HEK293 (cell line): ENCODE measurements around the gene PROB1.

Source experiments
- MYNN ChIP-seq: fragments of 450-650 bp; formaldehyde crosslinking; IDR thresholded peaks from 2 replicates; pipeline ENCODE4 v1.5.1; 2016; ENCODE audit warnings: missing biosample characterization, missing genetic modification characterization, borderline replicate concordance
- ZIC2 ChIP-seq: fragments of 450-650 bp; formaldehyde crosslinking; IDR thresholded peaks from 2 replicates; pipeline ENCODE4 v1.5.1; 2016; ENCODE audit warnings: missing biosample characterization, missing genetic modification characterization
- ZNF175 ChIP-seq: fragments of 450-650 bp; formaldehyde crosslinking; IDR thresholded peaks from 2 replicates; pipeline ENCODE4 v1.5.1; 2016; ENCODE audit warnings: missing biosample characterization, missing genetic modification characterization
- ZNF311 ChIP-seq: fragments of 450-650 bp; formaldehyde crosslinking; IDR thresholded peaks from 2 replicates; pipeline ENCODE4 v1.5.1; 2017; ENCODE audit warnings: missing biosample characterization, missing genetic modification characterization, borderline replicate concordance
- ZNF558 ChIP-seq: fragments of 450-650 bp; formaldehyde crosslinking; IDR thresholded peaks from 2 replicates; pipeline ENCODE4 v1.5.1; 2016; ENCODE audit warnings: missing biosample characterization, missing genetic modification characterization
- ZNF664 ChIP-seq: fragments of 450-650 bp; formaldehyde crosslinking; IDR thresholded peaks from 2 replicates; pipeline ENCODE4 v1.5.1; 2016; ENCODE audit warnings: missing biosample characterization, missing genetic modification characterization
- TF ChIP-seq, protein P1 (sequence below): fragments of 450-650 bp; formaldehyde crosslinking; IDR thresholded peaks from 2 replicates; pipeline ENCODE4 v1.5.1; 2016; ENCODE audit warnings: missing biosample characterization, missing genetic modification characterization

DNA sequence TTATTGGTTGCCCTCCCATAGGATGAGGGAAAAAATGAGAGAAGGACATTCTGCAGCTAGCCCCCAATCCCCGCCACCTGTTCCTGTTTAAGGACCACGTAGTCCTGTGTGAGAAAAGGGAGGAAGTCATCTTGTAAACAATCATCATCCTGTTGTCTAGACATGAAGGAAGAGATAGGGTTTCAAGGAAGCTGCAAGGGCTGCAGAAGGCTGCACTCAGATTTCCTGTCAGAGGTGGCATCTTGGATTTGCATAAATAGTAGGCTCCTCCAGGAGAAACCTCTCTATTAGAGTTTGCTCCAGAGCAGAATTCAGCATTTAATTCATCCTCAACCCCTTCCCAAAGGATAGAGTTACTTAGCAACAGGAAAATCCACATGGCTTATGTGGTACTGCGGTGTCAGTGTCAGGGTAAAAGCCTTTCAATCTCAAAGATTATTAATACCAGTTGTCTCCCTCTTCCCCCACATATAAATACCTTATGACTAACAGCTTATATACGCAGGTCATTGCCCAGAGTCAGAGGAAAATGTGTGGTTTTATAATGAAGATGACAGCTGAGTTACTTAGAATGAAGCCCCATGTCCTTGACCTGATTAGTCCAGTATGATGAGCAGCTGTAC, 49.0 kb upstream of the PROB1 start:
- TF ChIP-seq ZIC2 (tag by site-specific recombination): no peak
- TF ChIP-seq ZNF558 (tag by site-specific recombination): no peak
- TF ChIP-seq, protein P1, sequence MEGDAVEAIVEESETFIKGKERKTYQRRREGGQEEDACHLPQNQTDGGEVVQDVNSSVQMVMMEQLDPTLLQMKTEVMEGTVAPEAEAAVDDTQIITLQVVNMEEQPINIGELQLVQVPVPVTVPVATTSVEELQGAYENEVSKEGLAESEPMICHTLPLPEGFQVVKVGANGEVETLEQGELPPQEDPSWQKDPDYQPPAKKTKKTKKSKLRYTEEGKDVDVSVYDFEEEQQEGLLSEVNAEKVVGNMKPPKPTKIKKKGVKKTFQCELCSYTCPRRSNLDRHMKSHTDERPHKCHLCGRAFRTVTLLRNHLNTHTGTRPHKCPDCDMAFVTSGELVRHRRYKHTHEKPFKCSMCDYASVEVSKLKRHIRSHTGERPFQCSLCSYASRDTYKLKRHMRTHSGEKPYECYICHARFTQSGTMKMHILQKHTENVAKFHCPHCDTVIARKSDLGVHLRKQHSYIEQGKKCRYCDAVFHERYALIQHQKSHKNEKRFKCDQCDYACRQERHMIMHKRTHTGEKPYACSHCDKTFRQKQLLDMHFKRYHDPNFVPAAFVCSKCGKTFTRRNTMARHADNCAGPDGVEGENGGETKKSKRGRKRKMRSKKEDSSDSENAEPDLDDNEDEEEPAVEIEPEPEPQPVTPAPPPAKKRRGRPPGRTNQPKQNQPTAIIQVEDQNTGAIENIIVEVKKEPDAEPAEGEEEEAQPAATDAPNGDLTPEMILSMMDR (tag by site-specific recombination): no peak
- TF ChIP-seq ZNF175 (tag by site-specific recombination): no peak
- TF ChIP-seq ZNF311 (tag by site-specific recombination): no peak
- no peak for TF ChIP-seq ZNF664 (tag by site-specific recombination)
- TF ChIP-seq MYNN (tag by site-specific recombination): no peak
